Endometrial microvascular endothelial cells (primary cell): ENCODE data around the gene SCLT1. TPM values are rescaled to one million over a fixed set of nuclear protein-coding genes. Genes with fewer than 3 reads are reported as not detected.

ENCODE experiments used
- total RNA-seq: library from RNA; depleted of rRNA; stranded (reverse); fragments of >200 nt; gene quantifications from one replicate; pipeline ENCODE4 v1.2.3, GENCODE V29; 2015; ENCODE audit errors: inconsistent ontology term

SCLT1 gene
- total RNA-seq, 1 donor from 2014 or later = 13.7 TPM

Other genes with a start within 250 kb of the SCLT1 start
- gene C4orf33, start 2.6 kb upstream of the SCLT1 start, total RNA-seq = 11.3 TPM